ENCODE data around the gene RARRES1.

The RARRES1 gene

DNA sequence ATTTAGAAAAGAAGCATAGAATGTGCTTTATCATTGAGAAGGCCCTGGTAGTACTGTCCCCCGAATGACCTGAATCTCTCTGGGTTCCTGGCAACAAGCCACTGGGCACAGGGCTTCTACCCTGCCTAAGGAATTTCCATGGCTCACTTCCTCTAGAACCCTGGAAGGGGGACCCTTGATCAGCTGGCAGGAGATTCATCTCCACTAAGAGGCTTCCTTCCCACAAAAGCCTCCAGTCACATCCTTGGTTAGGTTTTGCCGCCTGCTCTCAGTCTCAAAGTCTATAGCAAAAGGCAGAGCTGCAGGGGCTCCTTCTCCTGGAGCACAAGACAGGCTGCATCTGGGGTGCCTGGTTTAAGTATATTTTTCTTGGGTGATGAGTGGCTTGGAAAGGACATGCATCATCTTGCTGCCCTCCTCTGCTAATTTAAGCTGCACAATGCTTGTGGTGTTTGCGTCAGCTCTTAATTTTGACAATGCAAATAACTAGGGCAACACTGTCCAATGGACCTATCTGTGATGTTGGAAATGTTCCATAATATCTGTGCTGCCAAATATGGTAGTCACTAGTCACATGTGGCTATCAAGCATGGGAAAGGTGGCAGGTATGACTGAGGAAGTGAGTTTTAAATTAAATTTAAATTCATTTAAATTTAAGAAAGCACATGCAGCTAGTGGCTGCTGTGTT lies 33.4 kb upstream of the RARRES1 start:
- no peak for DNase-seq (ENCODE audit: low read depth)

DNA sequence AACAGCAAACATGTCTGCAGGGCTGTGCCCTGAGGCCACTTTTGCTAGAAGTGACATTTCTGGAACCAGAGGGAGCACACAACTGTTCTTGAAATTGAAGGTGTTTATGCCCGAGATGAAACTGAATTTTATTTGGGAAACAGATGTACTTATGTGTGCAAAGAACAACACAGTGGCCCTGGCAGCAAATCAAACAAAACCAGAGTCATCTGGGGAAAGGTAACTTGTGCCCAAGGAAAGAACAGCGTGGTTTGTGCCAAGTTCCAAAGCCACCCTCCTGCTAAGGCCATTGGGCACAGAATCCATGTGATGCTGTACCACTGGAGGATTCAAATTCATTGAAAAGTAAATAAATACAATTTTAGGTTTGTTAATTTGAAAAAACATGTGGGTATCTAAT lies 31.2 kb upstream of the RARRES1 start:
- no peak for DNase-seq (ENCODE audit: low read depth)

DNA sequence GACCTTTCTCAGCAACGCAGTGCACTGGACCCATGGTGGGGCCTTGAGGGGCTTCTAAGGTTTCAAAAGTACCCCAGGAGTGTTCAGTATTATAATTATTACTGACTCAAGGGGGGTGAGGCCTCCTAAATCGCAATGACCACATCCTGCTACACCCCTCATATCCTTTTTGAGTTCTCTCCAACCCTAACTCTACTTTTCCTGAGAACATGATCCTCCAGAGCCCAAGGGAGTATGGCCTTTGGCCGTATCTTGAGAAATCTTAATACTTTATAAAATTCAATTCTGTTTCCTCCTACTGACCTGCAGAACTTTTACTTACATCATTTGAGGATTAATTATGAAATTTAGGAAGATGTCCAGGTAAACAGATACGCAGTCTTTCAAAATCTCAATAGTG lies 30.4 kb upstream of the RARRES1 start:
- no peak for DNase-seq (ENCODE audit: low read depth)

DNA sequence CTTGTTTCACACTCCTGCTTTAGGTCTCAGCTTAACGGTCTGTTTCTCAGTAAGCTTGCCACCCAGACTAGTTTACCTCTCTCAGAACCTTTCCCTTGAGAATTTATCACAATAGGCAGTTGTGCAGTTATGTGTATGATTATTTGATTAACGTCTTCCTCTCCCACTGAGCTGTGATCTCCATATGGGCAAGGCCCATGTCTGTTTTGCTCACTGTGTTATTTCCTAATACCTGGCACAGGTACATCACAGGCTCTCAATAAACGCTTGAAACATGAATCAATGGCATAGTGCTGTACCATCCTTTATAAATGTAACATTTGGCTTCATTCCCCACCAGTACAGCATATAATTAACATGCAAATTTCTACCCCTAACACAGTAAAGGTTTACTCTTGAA lies 29.1 kb upstream of the RARRES1 start:
- DNase-seq (ENCODE audit: low read depth): no peak

DNA sequence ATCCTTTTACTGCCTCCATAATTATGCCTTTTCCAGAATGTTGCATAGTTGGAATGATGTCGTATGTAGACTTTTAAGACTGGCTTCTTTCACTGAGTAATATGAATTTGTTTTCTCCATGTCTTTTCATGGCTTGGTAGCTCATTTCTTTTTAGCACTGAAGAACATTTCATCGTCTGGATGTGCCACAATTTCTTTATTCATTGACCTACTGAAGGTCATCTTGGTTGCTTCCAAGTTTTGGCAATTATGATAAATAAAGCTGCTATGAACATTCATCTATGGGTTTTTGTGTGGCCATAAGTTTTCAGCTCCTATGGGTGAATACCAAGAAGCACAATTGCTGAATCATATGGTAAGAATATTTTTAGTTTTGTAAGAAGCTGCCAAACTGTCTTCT lies 23.2 kb upstream of the RARRES1 start:
- no peak for DNase-seq (ENCODE audit: low read depth)

DNA sequence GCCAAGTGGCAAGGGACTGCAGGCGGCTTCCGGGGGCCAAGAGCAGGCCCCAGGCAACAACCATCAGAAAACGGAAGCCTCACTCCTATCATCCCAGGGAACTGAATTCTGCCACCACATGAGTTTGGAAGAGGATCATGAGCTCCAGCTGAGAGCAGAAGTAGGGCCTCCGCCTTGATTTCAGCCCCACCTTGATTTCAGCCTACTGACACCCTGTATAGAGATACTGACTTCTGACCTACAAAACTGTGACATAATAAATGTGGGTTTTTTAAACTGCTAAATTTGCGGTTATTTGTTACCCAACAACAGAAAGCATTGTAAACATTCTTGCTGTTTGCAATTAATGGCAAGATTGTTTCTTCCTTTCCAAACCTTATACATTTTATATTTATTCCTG lies 21.6 kb upstream of the RARRES1 start:
- no peak for DNase-seq (ENCODE audit: low read depth)

DNA sequence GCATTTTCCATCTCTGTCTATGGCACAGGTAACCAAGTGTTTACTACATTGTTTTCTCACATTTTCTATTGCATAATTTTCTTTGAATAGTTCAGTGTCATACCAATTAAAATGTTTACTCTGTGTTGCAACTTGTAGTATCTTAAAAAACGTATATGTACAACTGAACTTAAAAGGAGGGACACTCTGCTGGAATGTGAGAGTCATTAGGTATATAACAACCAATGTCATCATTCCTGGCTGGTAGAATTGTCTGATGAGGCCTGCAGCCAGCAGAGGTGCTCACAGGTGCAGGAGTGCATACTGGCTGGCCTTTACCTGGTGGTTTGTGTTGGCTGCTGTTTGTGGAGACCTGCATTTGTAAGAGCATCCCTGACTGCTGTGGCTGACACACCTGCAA lies 19.1 kb upstream of the RARRES1 start:
- DNase-seq (ENCODE audit: low read depth): no peak

DNA sequence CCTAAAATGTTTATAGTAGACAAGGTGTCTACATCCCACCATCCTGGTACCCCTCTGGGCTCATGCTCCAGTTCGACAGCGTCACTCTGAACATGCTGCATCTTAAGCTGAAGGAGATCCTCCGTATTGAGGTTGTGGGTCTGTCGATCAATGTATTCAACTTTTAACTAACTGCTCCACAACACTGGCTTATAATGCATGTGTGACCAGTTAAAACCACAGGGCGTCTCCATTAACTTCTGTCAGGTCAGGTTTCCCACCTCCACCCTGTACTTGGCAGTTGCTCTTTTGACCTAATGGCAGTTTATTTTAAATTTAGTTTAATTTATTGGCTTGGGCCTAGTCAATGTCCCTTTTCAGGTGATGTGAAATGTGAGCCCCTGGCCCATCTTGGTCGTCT lies 17.8 kb upstream of the RARRES1 start:
- DNase-seq (ENCODE audit: low read depth): no peak

DNA sequence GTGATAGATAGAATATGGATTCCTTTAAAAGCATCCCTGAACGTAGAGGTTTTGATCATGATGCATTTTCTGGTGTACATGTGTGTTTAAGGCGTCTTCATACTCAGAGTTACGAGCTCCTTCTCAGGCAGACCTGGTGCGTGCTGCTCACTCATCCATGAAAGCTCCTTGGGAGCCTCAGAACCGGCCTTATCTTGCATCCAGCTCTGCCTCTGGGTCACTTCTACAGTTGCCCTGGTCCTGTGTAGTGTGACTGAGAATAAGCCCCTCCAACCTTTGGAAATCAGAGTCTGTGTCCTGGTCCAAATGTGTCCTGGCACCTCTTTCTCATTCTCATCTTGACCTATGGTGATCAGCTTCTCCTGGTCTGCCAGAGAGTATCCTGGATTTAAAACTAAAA lies 17.3 kb upstream of the RARRES1 start:
- no peak for DNase-seq (ENCODE audit: low read depth)

DNA sequence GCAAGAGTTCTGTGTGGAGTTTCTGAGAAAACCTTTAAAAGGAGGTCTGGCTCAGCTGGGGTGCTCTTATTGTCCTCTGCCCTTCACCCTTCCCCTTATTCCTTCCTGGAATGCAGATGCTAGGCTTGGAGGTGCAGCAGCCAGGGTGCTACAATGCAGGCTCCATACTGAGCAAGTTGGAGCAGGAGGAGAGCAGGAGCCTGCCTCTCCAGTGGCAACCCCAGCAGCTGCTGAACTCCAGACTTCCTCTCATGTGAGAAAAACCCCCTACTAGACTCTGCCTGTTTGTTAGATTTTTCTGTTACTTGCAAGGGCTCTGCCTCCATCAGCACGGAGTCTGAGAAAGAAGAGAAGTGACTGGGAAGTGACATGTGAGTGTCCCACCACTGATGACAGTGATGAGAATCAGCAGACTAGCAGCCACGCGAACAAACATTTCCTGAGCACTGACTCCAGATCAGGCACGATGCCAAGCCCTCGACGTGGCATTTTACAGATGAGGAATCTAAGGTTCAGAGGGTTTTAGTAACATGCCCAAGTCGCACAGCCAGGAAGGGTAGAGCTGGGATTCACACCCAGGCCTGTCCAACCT lies 16.1 kb upstream of the RARRES1 start:
- DNase-seq (ENCODE audit: low read depth): no peak

DNA sequence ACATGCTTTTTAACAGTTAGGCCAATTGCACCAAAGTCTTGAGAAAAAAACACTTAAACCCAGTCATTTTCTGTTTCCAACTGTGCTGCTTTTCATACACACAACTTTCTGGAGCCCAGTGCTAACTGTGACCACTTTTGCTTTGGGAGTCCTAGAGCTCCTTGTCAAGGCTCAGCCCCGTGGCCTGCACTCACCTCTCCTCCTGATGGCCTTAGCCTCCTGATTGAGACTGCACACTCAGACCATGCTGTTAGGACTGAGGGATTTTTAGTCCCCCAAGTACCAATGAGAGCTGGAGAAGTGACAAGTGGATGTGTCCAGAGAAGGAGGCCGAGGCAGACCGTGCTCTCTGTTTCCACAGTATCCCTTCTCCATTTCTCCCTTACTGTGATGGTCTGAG lies 15.2 kb upstream of the RARRES1 start:
- no peak for DNase-seq (ENCODE audit: low read depth)

DNA sequence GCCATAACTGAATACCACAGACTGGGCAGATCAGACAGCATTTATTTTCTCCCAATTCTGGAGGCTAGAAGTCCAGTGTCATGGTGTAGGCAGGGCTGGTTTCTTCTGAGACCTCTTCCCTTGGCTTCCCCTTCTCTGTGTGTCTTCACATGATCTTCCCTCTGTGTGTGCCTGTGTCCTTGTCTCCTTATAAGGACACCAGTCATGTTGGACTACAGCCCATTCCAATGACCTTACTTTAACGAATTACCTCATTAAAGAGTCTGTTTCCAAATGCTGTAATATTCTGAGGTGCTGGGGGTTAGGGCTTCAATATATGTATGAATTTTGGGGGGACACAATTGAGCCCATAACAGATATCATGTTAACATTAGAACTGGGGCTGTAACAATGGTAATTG lies 13.3 kb upstream of the RARRES1 start:
- no peak for DNase-seq (ENCODE audit: low read depth)

DNA sequence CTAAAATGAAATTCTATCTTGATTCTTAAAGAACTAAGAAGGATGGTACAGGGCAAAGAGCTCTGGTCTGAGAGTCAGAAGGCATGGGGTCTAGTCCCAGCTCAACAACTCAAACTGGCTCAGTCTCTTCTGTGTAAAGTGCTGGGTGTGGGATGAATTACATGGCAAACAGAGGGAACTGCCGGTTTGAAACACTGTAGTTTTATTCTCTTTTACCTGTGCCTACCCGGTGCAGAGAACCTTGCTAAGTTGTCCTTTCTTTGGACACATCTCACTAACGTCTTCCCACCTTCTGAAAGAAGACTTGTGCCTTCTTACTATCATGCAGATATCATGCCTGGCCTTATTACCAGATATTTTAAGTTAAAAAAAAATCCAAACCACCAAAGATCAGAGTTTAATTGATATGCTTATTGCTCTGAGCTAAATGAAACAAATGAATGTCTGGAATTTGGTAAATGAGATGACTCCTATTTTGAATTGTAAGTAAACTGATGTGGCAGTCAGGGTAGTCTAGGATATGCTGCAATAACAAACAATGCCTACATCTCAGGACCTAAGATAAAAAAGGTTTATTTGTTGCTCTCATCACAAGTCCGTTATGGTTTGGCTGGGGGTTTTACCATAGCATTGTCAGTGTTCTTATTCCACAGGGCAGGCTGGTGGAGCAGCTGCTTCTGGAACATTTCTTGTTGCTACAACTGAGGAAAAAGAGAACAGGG lies 12.5 kb upstream of the RARRES1 start:
- no peak for DNase-seq (ENCODE audit: low read depth)

DNA sequence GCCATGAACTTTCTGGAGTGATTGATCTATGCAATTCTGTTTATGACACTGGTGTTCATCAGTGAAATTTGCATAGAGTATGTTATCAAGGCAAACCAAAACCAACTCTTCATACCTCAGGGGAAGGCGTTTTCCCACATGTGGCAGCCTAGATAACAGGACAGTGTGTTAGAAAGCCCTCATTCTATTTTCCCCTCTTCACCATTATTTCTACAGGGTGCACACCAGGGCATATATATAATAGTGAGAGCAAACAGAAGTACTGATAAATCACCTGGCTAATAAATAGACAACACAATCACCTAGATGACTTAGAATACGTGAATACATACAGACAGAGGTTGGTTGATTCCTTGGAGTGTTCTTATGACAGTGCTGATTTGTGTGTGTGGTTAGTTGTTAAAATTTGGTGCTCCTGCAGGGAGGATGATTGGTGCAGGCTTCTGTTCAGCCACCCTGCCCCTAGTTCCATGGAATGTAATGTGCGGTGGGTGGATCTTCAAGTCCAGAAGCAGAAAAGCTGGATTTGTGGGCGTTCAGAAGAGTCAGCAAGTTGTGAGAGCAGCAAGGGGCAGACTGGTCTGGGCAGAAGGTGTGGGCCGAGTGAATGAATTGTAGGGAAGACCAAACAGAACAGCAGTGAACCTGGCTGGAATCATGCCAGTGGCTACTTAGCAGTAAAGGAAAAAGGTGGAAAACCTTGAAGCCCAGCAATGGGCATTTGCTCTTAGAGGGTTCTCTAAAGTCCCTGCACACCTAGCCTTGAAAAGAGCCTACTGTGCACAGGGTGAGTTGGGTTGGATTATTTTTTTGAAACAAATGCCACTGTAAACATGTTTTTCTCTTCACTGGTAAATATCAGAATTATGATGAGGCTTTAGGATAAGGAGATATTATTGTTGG lies 11.7 kb upstream of the RARRES1 start:
- DNase-seq (ENCODE audit: low read depth): no peak

DNA sequence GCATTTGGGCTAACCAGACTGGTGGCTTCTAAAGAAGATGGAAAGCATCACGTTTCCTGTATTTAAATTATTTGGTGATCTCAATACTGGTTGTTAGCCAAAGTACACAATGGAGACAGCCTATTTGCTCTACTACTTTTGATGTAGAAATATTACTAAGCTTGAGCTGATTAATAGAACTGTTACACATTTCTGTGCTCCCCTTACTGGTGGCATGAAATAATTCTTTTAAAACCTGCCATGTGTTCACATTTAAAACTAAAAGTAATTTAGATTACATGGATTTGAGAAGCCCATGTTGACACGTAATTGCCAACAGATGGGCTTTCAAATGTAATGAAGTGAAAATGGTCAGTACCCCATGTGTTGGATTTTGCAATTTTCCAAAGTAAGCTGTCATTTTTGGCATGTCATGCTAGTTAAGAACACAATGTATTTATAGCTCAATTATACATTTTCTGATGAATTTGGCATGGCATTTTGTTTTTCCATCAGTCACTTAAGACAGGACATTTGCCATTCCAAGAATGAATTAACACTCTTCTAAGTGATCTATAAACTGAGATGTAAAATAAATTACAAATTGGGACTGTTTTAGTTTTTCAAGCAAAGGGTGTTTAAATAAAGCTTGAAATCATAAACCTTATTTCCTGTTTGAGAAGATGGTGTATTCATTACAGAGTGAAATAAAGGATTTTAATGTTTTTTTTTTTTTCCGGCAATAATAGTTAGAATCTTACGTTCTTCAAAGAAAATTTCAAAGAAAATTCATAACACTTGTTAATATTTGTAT lies 10.8 kb upstream of the RARRES1 start:
- DNase-seq (ENCODE audit: low read depth): no peak

DNA sequence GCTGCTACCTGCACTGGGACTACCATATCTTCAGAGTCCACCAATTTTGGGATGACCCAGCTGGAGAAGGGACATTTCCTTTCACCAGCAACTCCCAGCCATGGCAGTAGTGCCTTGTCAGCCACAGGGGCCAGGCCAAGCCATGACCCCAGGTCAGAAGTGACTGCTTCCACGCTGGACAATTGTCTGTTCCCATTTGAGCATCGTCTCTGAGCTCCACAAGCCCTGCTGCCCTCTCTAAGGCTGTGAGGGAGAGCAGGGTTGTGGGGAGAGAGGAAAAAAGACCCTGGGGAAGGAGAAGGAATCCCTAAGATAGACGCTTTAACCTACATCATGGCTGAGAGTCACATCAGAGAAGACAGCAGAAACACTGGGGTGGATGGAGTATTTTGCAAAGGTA lies 7.4 kb upstream of the RARRES1 start:
- no peak for DNase-seq (ENCODE audit: low read depth)

DNA sequence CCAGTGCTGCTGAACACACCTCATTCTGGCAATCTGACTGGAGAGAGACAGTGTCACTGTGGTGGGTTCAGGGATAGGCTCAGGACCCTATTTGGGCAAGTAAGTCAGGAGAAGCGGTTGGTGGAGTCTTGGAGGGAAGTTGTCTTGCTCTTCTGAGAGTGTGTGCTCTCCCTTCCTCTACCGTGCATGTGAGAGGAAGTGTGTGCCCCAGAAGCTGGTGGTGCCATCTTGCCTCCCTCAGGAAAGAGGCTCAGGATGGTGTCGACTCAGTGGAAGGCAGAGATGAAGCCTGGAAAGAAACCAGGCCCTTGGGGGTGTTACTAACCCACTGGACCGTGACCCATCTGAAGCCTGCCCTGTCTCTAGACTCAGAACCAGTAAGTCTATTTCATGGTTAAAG lies 6.8 kb upstream of the RARRES1 start:
- no peak for DNase-seq (ENCODE audit: low read depth)

DNA sequence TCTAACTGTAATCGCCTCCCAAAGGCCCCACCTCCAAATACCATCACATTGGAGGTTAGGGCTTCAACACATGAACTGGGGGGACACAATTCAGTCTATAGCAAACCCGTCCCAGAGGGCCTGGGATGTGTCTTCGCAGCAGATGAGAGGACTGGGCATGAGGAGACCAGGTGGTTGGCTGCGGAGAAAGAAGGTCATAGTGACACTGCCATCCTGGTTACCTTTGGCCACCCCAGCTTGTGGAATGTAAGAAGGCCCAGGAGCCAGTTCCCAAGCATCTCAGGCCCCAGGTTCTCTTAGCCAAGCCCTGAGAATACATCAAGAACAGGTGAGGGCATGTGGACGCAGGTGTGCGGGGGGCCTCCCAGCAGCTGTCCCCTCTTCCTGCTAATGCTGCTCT lies 6.4 kb upstream of the RARRES1 start:
- no peak for DNase-seq (ENCODE audit: low read depth)

DNA sequence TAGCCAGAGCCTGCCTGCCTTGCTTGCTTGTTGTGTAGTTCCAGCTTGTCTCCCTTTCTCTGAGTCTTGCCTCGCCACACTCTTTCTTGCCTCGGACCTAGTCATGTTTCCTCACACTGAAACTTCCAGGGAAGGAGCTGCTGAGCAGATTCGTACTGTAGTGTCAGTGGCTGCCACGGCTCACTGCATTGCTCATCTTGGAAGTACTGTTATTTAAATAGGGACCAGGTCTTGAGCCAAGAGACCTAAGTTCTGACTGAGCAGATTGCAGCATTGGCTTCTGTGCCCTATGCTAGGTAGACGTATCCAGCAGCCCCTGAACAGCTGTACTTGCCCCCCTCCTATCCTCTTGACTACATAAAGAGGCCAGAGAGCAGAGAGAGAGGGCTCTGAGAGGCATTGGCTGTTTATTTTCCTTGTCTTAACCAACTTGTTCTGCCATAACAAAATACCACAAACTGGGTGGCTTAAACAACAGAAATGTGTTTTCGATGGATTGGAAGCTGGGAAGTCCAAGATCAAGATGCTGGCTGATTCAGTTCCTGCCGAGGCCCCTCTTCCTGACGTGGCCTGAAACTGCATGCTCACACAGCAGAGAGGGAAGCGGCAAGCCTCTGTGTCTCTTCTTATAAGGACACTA lies 5.8 kb upstream of the RARRES1 start:
- no peak for DNase-seq (ENCODE audit: low read depth)

DNA sequence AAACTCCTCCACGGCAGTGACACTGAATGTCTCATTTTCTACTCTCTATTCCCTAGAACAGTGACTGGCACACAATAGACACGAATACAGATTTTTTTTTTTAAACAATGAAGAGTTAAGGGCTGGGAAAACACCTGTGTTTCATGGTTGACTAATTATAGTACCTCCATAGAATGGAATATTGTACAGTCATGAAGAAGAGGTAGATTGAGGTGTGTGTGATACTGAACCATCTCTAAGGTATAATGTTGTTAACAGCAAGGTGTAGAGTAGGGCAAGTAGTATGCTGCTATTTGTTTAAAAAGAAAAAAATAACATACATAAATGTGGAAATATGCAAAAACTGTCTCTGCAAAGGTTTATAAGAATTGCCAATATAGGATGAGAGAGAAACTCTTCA lies 5.2 kb upstream of the RARRES1 start:
- no peak for DNase-seq (ENCODE audit: low read depth)

DNA sequence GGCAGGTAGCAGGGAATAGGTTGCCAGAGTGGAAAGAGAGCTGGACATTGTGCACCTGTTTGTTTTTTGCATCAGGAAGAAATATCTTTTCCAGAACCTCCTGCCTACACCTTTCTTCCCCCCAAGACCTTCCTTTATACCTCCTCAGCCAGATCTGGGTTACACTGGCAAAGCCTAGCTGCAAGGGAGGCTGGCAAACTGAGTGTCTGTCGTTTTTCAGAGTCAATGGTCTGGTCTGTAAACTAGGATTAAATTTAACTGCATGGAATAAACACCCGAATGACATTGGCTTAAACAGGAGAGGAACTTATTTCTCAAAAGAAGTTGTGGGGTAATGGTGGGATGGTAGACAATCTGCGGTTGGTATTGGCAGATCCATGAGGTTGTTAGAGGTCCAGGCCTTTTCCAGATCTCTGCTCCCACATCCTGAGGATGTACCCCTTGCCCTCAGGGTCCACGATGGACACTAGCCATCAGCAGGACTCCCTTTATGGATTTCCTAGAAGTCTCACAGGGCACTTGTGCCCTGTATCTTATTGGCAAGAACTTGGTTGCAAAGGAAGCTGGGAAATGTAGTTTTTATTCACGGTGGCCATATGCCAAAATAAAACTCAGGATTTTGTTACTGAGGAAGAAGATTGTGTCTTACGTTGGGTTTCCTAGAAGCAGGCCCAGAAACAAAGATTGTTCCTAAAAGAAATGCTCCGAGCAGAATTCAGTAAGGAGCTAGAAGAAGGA lies 3.2 kb upstream of the RARRES1 start:
- DNase-seq (ENCODE audit: low read depth): no peak
